Keratinocyte (primary cell): ENCODE data around the gene BTNL8. TPM values are rescaled to one million over a fixed set of nuclear protein-coding genes. Genes with fewer than 3 reads are reported as not detected.

Source experiments
- DNase-seq: peaks from one replicate; pipeline ENCODE4 v3.0.0-alpha.2; 2011; ENCODE audit warnings: low read depth, missing footprints, low spot score
- FAIRE-seq: peaks from 2 replicates; lab custom pipeline; 2011; peaks lifted over from hg19 to GRCh38; lab: Jason Lieb, UNC
- H2AFZ ChIP-seq: 2 replicates; pipeline ENCODE4 v1.6.0; 2012; ENCODE audit warnings: low read length, control low read depth, inconsistent platforms; ENCODE audit not compliant: control insufficient read depth
- H3K27ac ChIP-seq: 2 replicates; pipeline ENCODE4 v1.5.1; 2011; ENCODE audit warnings: low read length; ENCODE audit not compliant: control insufficient read depth, insufficient read depth
- H3K27me3 ChIP-seq: 3 replicates; pipeline ENCODE4 v1.6.0; 2011; ENCODE audit warnings: low read length; ENCODE audit not compliant: control insufficient read depth, insufficient read depth; ENCODE audit errors: extremely low read depth
- H3K36me3 ChIP-seq, 2 experiments: 2 replicates in 1 of 2; 3 replicates in 1 of 2; pipeline ENCODE4 v1.5.1; 2011; ENCODE audit warnings: low read length in 2 of 2, mild to moderate bottlenecking in 1 of 2; ENCODE audit not compliant: control insufficient read depth in 2 of 2, insufficient read depth in 2 of 2; ENCODE audit errors: extremely low read depth in 1 of 2
- H3K4me1 ChIP-seq: 3 replicates; pipeline ENCODE4 v1.5.1; 2011; ENCODE audit warnings: low read length; ENCODE audit not compliant: control insufficient read depth, insufficient read depth; ENCODE audit errors: extremely low read depth
- H3K4me2 ChIP-seq: 3 replicates; pipeline ENCODE4 v1.6.0; 2011; ENCODE audit warnings: low read depth, low read length; ENCODE audit not compliant: control insufficient read depth, insufficient read depth; ENCODE audit errors: extremely low read depth
- H3K4me3 ChIP-seq, 3 experiments: fragments of 200-600 bp in 1 of 3; sonication (generic) in 1 of 3; 2 replicates in 2 of 3; 3 replicates in 1 of 3; pipeline ENCODE4 v1.5.1; 2011 to 2016; ENCODE audit warnings: low read length in 3 of 3, mild to moderate bottlenecking in 3 of 3, control low read depth in 2 of 3, inconsistent platforms in 1 of 3, low read depth in 1 of 3, mixed read lengths in 1 of 3, mixed run types in 1 of 3, moderate library complexity in 1 of 3; ENCODE audit not compliant: control insufficient read depth in 2 of 3, insufficient read depth in 2 of 3; ENCODE audit errors: extremely low read depth in 1 of 3
- H3K79me2 ChIP-seq: 2 replicates; pipeline ENCODE4 v1.6.0; 2012; ENCODE audit warnings: low read length; ENCODE audit not compliant: control insufficient read depth, insufficient read depth
- H3K9ac ChIP-seq: 3 replicates; pipeline ENCODE4 v1.6.0; 2011; ENCODE audit warnings: low read length; ENCODE audit not compliant: control insufficient read depth, insufficient read depth; ENCODE audit errors: extremely low read depth
- H3K9me1 ChIP-seq: 3 replicates; pipeline ENCODE4 v1.6.0; 2011; ENCODE audit warnings: low read length; ENCODE audit not compliant: control insufficient read depth, insufficient read depth; ENCODE audit errors: extremely low read depth
- H3K9me3 ChIP-seq: 2 replicates; pipeline ENCODE4 v1.5.1; 2012; ENCODE audit warnings: low read depth, low read length; ENCODE audit not compliant: control insufficient read depth
- H4K20me1 ChIP-seq: 3 replicates; pipeline ENCODE4 v1.6.0; 2011; ENCODE audit warnings: low read length; ENCODE audit not compliant: control insufficient read depth, insufficient read depth; ENCODE audit errors: extremely low read depth
- CTCF ChIP-seq, 3 experiments: IDR thresholded peaks in 1 of 3; conservative IDR thresholded peaks in 1 of 3; optimal IDR thresholded peaks in 1 of 3; 2 replicates in 2 of 3; 3 replicates in 1 of 3; pipeline versions ENCODE3 to v1.5.1; 2011; ENCODE audit warnings: low read length in 3 of 3, mild to moderate bottlenecking in 3 of 3, moderate library complexity in 2 of 3, control low read depth in 1 of 3, inconsistent platforms in 1 of 3; ENCODE audit not compliant: insufficient read depth in 2 of 3; ENCODE audit errors: extremely low read depth in 1 of 3
- EZH2 ChIP-seq: IDR thresholded peaks from one replicate; pipeline ENCODE4 v1.6.1; 2012; ENCODE audit warnings: inconsistent platforms, mild to moderate bottlenecking, low read length, moderate library complexity
- dilution Hi-C: fragments of 300-500 bp; cut with MboI; formaldehyde crosslinking; loops from one replicate; pipeline ENCODE4 v1.7.0; 2020; ENCODE audit warnings: low sequenced_read_pairs; ENCODE audit not compliant: extremely low pct_ligation_motif_present
- polyA plus RNA-seq, 5 experiments: library from polyadenylated mRNA; depleted of rRNA in 3 of 5; stranded (reverse) in 3 of 5; stranded (forward) in 1 of 5; unstranded in 1 of 5; fragments of >200 nt; gene quantifications; 1 replicate in 1 of 5; 2 replicates in 3 of 5; 3 replicates in 1 of 5; pipeline versions ENCODE4 v1.2.1 to v1.2.3, GENCODE V29; 2011 to 2012; ENCODE audit warnings: missing spikeins in 2 of 5, low read depth in 1 of 5, low replicate concordance in 1 of 5

BTNL8 gene
- polyA plus RNA-seq, 1 donor (not counting 4 experiments of a cell fraction or from before 2014, with no cell fraction given): not detected

- dilution Hi-C loops: no loop called here
- no peak overlapping the region for H3K4me2 ChIP-seq
Measured at GRCh38 chr5:180935203-180935602, 36.2 kb downstream of the BTNL8 start.

GRCh38 chr5:180938294-180938693 is 39.3 kb downstream of the BTNL8 start:
- Histone ChIP-seq H2AFZ (no peak overlapping the region), H3K36me3 (no peaks in the 10 kb centered on the region), H3K9me1 (no peaks in the 10 kb centered on the region), H3K9ac (no peak overlapping the region), H4K20me1 (no peaks in the 10 kb centered on the region), H3K27ac (no peak overlapping the region), H3K4me2 (no peak overlapping the region), H3K9me3 (peaks cover 2% of the 10 kb centered on the region), H3K4me1 (no peaks in the 10 kb centered on the region), H3K4me3 (no peak overlapping the region), H3K27me3 (no peaks in the 10 kb centered on the region), H3K79me2 (no peaks in the 10 kb centered on the region)
- dilution Hi-C loops: no loop called here
- FAIRE-seq (no peak), DNase-seq (no peak)
- TF ChIP-seq CTCF (optimal IDR thresholded peaks at IDR 0.05 in 1 of 3, IDR thresholded peaks at IDR 0.05 in 1 of 3, conservative IDR thresholded peaks at IDR 0.05 in 1 of 3; ENCODE audit: extremely low read depth in 1 of 3, insufficient read depth in 2 of 3, low read length in 3 of 3): no peak
- TF ChIP-seq EZH2: no peak

More at GRCh38 chr5:180935203-180935602, 36.2 kb downstream of the BTNL8 start:
- FAIRE-seq (no peak), DNase-seq (no peak)
- Histone ChIP-seq H3K27ac (no peak overlapping the region), H4K20me1 (no peaks in the 10 kb centered on the region), H3K9me1 (no peaks in the 10 kb centered on the region), H3K4me3 (no peak overlapping the region), H2AFZ (no peak overlapping the region), H3K4me1 (no peaks in the 10 kb centered on the region), H3K9me3 (peaks cover 2% of the 10 kb centered on the region), H3K9ac (no peak overlapping the region), H3K36me3 (no peaks in the 10 kb centered on the region), H3K27me3 (no peaks in the 10 kb centered on the region), H3K79me2 (no peaks in the 10 kb centered on the region)
- TF ChIP-seq EZH2 (no peak), CTCF (optimal IDR thresholded peaks at IDR 0.05 in 1 of 3, IDR thresholded peaks at IDR 0.05 in 1 of 3, conservative IDR thresholded peaks at IDR 0.05 in 1 of 3; ENCODE audit: extremely low read depth in 1 of 3, insufficient read depth in 2 of 3, low read length in 3 of 3) (no peak)
